WTC11 (cell line): ENCODE data around the gene HOXA5.

Source experiments
- ATF3 ChIP-seq: sonication (generic); formaldehyde crosslinking; conservative IDR thresholded peaks from 2 replicates; pipeline ENCODE4 v1.8.1; 2022; ENCODE audit warnings: mild to moderate bottlenecking, missing genetic modification reagents
- TF ChIP-seq, protein P1 (sequence below): fragments of 200-600 bp; IDR thresholded peaks from 2 replicates; pipeline ENCODE4 v1.8.0; 2022; ENCODE audit warnings: antibody characterized with exemption

- TF ChIP-seq, protein P1, sequence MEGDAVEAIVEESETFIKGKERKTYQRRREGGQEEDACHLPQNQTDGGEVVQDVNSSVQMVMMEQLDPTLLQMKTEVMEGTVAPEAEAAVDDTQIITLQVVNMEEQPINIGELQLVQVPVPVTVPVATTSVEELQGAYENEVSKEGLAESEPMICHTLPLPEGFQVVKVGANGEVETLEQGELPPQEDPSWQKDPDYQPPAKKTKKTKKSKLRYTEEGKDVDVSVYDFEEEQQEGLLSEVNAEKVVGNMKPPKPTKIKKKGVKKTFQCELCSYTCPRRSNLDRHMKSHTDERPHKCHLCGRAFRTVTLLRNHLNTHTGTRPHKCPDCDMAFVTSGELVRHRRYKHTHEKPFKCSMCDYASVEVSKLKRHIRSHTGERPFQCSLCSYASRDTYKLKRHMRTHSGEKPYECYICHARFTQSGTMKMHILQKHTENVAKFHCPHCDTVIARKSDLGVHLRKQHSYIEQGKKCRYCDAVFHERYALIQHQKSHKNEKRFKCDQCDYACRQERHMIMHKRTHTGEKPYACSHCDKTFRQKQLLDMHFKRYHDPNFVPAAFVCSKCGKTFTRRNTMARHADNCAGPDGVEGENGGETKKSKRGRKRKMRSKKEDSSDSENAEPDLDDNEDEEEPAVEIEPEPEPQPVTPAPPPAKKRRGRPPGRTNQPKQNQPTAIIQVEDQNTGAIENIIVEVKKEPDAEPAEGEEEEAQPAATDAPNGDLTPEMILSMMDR = no peak
- TF ChIP-seq ATF3 (CRISPR knock-in tag) = no peak
Observed at GRCh38 chr7:27099453-27100370, 43.8 kb downstream of the HOXA5 start.
